HCT116 (cell line): ENCODE results near the gene ETS1. TPM values are rescaled to one million over a fixed set of nuclear protein-coding genes. Genes with fewer than 3 reads are reported as not detected.

ENCODE experiments used
- ATAC-seq: fragments of 200-7000 bp; cut with Tn5 transposase; 2 replicates; pipeline ENCODE4 v1.9.1; 2020; ENCODE audit warnings: mild to moderate bottlenecking, moderate library complexity
- BruUV-seq: library from RNA; stranded (reverse); fragments of 400-500 nt; replicated peaks from 2 replicates; lab custom pipeline; 2021; lab: Mats Ljungman, UMichigan
- CTCF ChIA-PET: fragments of 300-600 bp; sonication (Branson Sonifier 250); formaldehyde crosslinking; loops from one replicate; lab custom pipeline; 2021; ENCODE audit warnings: antibody characterized with exemption; lab: Charles Lee
- POLR2A ChIA-PET: fragments of 300-600, 350-600 bp; sonication (Branson Sonifier 250); formaldehyde crosslinking; loops from one replicate; lab custom pipeline; 2021; ENCODE audit warnings: antibody characterized with exemption; lab: Charles Lee
- RAD21 ChIA-PET, 2 experiments: fragments of 300-600 bp; sonication (Branson Sonifier 250); formaldehyde crosslinking; loops; one replicate each; lab custom pipeline; 2023; ENCODE audit warnings: low total read pairs in 2 of 2; ENCODE audit not compliant: uncharacterized antibody in 2 of 2, unreplicated experiment in 2 of 2, low non-redundant PET in 1 of 2; lab: Charles Lee
- DNase-seq: peaks from one replicate; pipeline ENCODE4 v3.0.0-alpha.2; 2010; ENCODE audit warnings: low read depth, low spot score
- H2AFZ ChIP-seq: fragments of 200-600 bp; shearing (Covaris generic), sonication (generic); 2 replicates; pipeline ENCODE4 v1.6.1; 2017; ENCODE audit warnings: low read depth, mixed run types, mixed read lengths, antibody characterized with exemption, low read length; ENCODE audit not compliant: poor library complexity, severe bottlenecking
- H3K27ac ChIP-seq: 2 replicates; pipeline ENCODE4 v1.5.1; 2012; ENCODE audit warnings: low read depth, low read length
- H3K27me3 ChIP-seq: fragments of 200-600 bp; sonication (generic); 2 replicates; pipeline ENCODE4 v1.6.1; 2016; ENCODE audit warnings: mixed run types, low read length, mixed read lengths; ENCODE audit not compliant: insufficient read depth
- H3K36me3 ChIP-seq, 2 experiments: fragments of 200-500 bp in 1 of 2; fragments of 200-600 bp in 1 of 2; sonication (Bioruptor generic) in 1 of 2; sonication (generic) in 1 of 2; 2 replicates each; pipeline versions ENCODE4 v1.5.1 to v1.6.1; 2014 to 2016; ENCODE audit warnings: low read length in 2 of 2, inconsistent platforms in 1 of 2, mixed read lengths in 1 of 2, mixed run types in 1 of 2; ENCODE audit not compliant: insufficient read depth in 2 of 2, control insufficient read depth in 1 of 2
- H3K4me1 ChIP-seq, 2 experiments: fragments of 200-600 bp in 1 of 2; sonication (generic) in 1 of 2; 2 replicates each; pipeline versions ENCODE4 v1.5.1 to v1.6.1; 2012 to 2017; ENCODE audit warnings: low read length in 2 of 2, inconsistent platforms in 1 of 2, mild to moderate bottlenecking in 1 of 2, mixed read lengths in 1 of 2, mixed run types in 1 of 2, moderate library complexity in 1 of 2; ENCODE audit not compliant: insufficient read depth in 2 of 2, control insufficient read depth in 1 of 2
- H3K4me2 ChIP-seq: fragments of 200-600 bp; sonication (generic); 2 replicates; pipeline ENCODE4 v1.6.1; 2017; ENCODE audit warnings: mixed run types, low read length, mixed read lengths
- H3K4me3 ChIP-seq, 2 experiments: fragments of 200-600 bp in 1 of 2; sonication (generic) in 1 of 2; replicated peaks in 1 of 2; 2 replicates each; pipeline ENCODE4 v1.5.1; 2011 to 2016; ENCODE audit warnings: low read length in 2 of 2, control low read depth in 1 of 2, low read depth in 1 of 2, mild to moderate bottlenecking in 1 of 2, mixed read lengths in 1 of 2, mixed run types in 1 of 2
- H3K79me2 ChIP-seq: fragments of 200-600 bp; sonication (generic); 2 replicates; pipeline ENCODE4 v1.6.1; 2017; ENCODE audit warnings: mild to moderate bottlenecking, mixed run types, low read length, moderate library complexity, mixed read lengths; ENCODE audit not compliant: insufficient read depth
- H3K9ac ChIP-seq: fragments of 200-600 bp; sonication (generic); 2 replicates; pipeline ENCODE4 v1.6.1; 2016; ENCODE audit warnings: low read length, mixed read lengths
- H3K9me2 ChIP-seq: fragments of 200-600 bp; sonication (generic), shearing (Covaris generic); 2 replicates; pipeline ENCODE4 v1.6.1; 2017; ENCODE audit warnings: mixed run types, mild to moderate bottlenecking, moderate library complexity; ENCODE audit not compliant: insufficient read depth
- H3K9me3 ChIP-seq, 2 experiments: fragments of 200-500 bp in 1 of 2; fragments of 200-600 bp in 1 of 2; sonication (Bioruptor generic) in 1 of 2; sonication (generic) in 1 of 2; 2 replicates each; pipeline ENCODE4 v1.6.1; 2014 to 2017; ENCODE audit warnings: low read length in 2 of 2, mixed read lengths in 2 of 2, inconsistent platforms in 1 of 2, low read depth in 1 of 2, mild to moderate bottlenecking in 1 of 2, mixed run types in 1 of 2, moderate library complexity in 1 of 2; ENCODE audit not compliant: control insufficient read depth in 1 of 2, insufficient read depth in 1 of 2
- H4K20me1 ChIP-seq: fragments of 200-600 bp; sonication (generic), shearing (Covaris generic); 2 replicates; pipeline ENCODE4 v1.6.1; 2017; ENCODE audit warnings: mixed run types, mild to moderate bottlenecking, moderate library complexity; ENCODE audit not compliant: insufficient read depth
- CBX3 ChIP-seq: IDR thresholded peaks from 2 replicates; pipeline ENCODE4 v1.6.1; 2012; ENCODE audit warnings: low read depth
- CEBPB ChIP-seq: IDR thresholded peaks from 2 replicates; pipeline ENCODE4 v1.6.1; 2012; ENCODE audit warnings: low read depth
- EGR1 ChIP-seq: IDR thresholded peaks from 2 replicates; pipeline ENCODE4 v1.6.1; 2012; ENCODE audit warnings: low read depth
- ELF1 ChIP-seq: IDR thresholded peaks from 2 replicates; pipeline ENCODE4 v1.6.1; 2012; ENCODE audit warnings: low read depth, borderline replicate concordance
- EZH2 ChIP-seq: fragments of 200-600 bp; sonication (generic); IDR thresholded peaks from 2 replicates; pipeline ENCODE4 v1.6.1; 2017; ENCODE audit warnings: antibody characterized with exemption, mixed run types
- EZH2phosphoT487 ChIP-seq: fragments of 200-600 bp; IDR thresholded peaks from 2 replicates; pipeline ENCODE4 v1.6.1; 2018; ENCODE audit warnings: antibody characterized with exemption, borderline replicate concordance
- FOSL1 ChIP-seq: IDR thresholded peaks from 2 replicates; pipeline ENCODE4 v1.6.1; 2012; ENCODE audit warnings: low read depth
- MAX ChIP-seq: IDR thresholded peaks from 2 replicates; pipeline ENCODE4 v1.6.1; 2012
- POLR2A ChIP-seq: IDR thresholded peaks from 2 replicates; pipeline ENCODE4 v1.7.0; 2011; ENCODE audit warnings: borderline replicate concordance; ENCODE audit not compliant: insufficient read depth, insufficient read length; ENCODE audit errors: extremely low read depth
- POLR2AphosphoS5 ChIP-seq: IDR thresholded peaks from 2 replicates; pipeline ENCODE4 v1.6.1; 2011; ENCODE audit warnings: mild to moderate bottlenecking, low read depth, low read length, moderate library complexity
- RAD21 ChIP-seq: IDR thresholded peaks from 2 replicates; pipeline ENCODE4 v1.6.1; 2012; ENCODE audit warnings: low read depth, mild to moderate bottlenecking
- SIN3A ChIP-seq: IDR thresholded peaks from 2 replicates; pipeline ENCODE4 v1.6.1; 2012; ENCODE audit warnings: low read depth
- SP1 ChIP-seq: IDR thresholded peaks from 2 replicates; pipeline ENCODE4 v1.6.1; 2012; ENCODE audit warnings: low read depth
- SRF ChIP-seq: IDR thresholded peaks from 2 replicates; pipeline ENCODE4 v1.6.1; 2012; ENCODE audit warnings: low read depth
- TCF7L2 ChIP-seq: IDR thresholded peaks from 2 replicates; pipeline ENCODE4 v1.7.0; 2011; ENCODE audit warnings: borderline replicate concordance, inconsistent platforms; ENCODE audit not compliant: insufficient read depth, insufficient read length; ENCODE audit errors: extremely low read depth
- ZNF274 ChIP-seq: fragments of 200-500 bp; sonication (Bioruptor generic); IDR thresholded peaks from 2 replicates; pipeline ENCODE4 v1.6.1; 2014; ENCODE audit warnings: mild to moderate bottlenecking, low read depth, low read length, inconsistent platforms
- intact Hi-C: fragments of 100-400 bp; cut with micrococcal nuclease; formaldehyde crosslinking; loops from 2 replicates; pipeline ENCODE4 v1.10.0; 2022
- total RNA-seq: library from RNA; stranded (reverse); gene quantifications from one replicate; pipeline ENCODE4 v1.2.1, GENCODE V29; 2021; ENCODE audit not compliant: unreplicated experiment
- TF ChIP-seq, protein P1 (sequence below), 3 experiments: fragments of 200-600 bp in 1 of 3; sonication (generic) in 1 of 3; IDR thresholded peaks in 2 of 3; conservative IDR thresholded peaks in 1 of 3; 2 replicates each; pipeline ENCODE4 v1.5.1; 2012 to 2017; ENCODE audit warnings: low read depth in 2 of 3, low read length in 2 of 3, antibody characterized with exemption in 1 of 3, borderline replicate concordance in 1 of 3, control low read depth in 1 of 3, mild to moderate bottlenecking in 1 of 3, mixed read lengths in 1 of 3, mixed run types in 1 of 3, moderate library complexity in 1 of 3; ENCODE audit not compliant: insufficient read depth in 1 of 3
- TF ChIP-seq, protein P2 (sequence below): IDR thresholded peaks from 2 replicates; pipeline ENCODE4 v1.6.1; 2012

ETS1 gene
- total RNA-seq, 1 experiment from 2014 or later, result 9.2 TPM

GRCh38 chr11:128501008-128501407 lies 86.3 kb downstream of the ETS1 start:
- ATAC-seq (no peak), DNase-seq (no peak)
- H3K27ac ChIP-seq, result no peak overlapping the region
- RAD21 ChIA-PET, result no interaction called here
- no peaks in the 10 kb centered on the region for H4K20me1 ChIP-seq
- peaks cover 17 to 49% of the 10 kb centered on the region in 2 experiments for H3K4me1 ChIP-seq
- no peak overlapping the region for H2AFZ ChIP-seq
- BruUV-seq, result no TSS peak
- POLR2A ChIA-PET, result no interaction called here
- no peak overlapping the region for H3K9ac ChIP-seq
- no peak for TF ChIP-seq POLR2AphosphoS5
- TF ChIP-seq, protein P1, sequence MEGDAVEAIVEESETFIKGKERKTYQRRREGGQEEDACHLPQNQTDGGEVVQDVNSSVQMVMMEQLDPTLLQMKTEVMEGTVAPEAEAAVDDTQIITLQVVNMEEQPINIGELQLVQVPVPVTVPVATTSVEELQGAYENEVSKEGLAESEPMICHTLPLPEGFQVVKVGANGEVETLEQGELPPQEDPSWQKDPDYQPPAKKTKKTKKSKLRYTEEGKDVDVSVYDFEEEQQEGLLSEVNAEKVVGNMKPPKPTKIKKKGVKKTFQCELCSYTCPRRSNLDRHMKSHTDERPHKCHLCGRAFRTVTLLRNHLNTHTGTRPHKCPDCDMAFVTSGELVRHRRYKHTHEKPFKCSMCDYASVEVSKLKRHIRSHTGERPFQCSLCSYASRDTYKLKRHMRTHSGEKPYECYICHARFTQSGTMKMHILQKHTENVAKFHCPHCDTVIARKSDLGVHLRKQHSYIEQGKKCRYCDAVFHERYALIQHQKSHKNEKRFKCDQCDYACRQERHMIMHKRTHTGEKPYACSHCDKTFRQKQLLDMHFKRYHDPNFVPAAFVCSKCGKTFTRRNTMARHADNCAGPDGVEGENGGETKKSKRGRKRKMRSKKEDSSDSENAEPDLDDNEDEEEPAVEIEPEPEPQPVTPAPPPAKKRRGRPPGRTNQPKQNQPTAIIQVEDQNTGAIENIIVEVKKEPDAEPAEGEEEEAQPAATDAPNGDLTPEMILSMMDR (IDR thresholded peaks at IDR 0.05 in 2 of 3, conservative IDR thresholded peaks at IDR 0.05 in 1 of 3; ENCODE audit: borderline replicate concordance in 1 of 3, insufficient read depth in 1 of 3, low read depth in 2 of 3, low read length in 2 of 3), result no peak
- intact Hi-C loops, result no loop called here
- no peaks in the 10 kb centered on the region for H3K79me2 ChIP-seq
- no peaks in the 10 kb centered on the region for H3K9me3 ChIP-seq
- CTCF ChIA-PET, result no interaction called here
- H3K36me3 ChIP-seq, result no peaks in the 10 kb centered on the region
- H3K27me3 ChIP-seq, result no peaks in the 10 kb centered on the region
- no peak overlapping the region for H3K4me3 ChIP-seq
- H3K9me2 ChIP-seq, result no peaks in the 10 kb centered on the region
- H3K4me2 ChIP-seq, result no peak overlapping the region

- ATAC-seq (no peak), DNase-seq (no peak)
- ChIA-PET RAD21 (no interaction called here), CTCF (no interaction called here), POLR2A (no interaction called here)
- BruUV-seq, result no TSS peak
- intact Hi-C loops, result no loop called here
- Histone ChIP-seq H3K9me3 (no peaks in the 10 kb centered on the region), H3K36me3 (no peaks in the 10 kb centered on the region), H4K20me1 (no peaks in the 10 kb centered on the region), H3K79me2 (no peaks in the 10 kb centered on the region), H3K27me3 (no peaks in the 10 kb centered on the region), H3K9me2 (no peaks in the 10 kb centered on the region), H3K9ac (no peak overlapping the region), H3K27ac (no peak overlapping the region), H3K4me2 (no peak overlapping the region), H3K4me1 (peaks cover 21 to 54% of the 10 kb centered on the region in 2 experiments), H2AFZ (no peak overlapping the region), H3K4me3 (no peak overlapping the region)
- TF ChIP-seq SP1 (no peak), CBX3 (no peak), ELF1 (no peak), EGR1 (no peak), FOSL1 (no peak), SRF (no peak), POLR2A (no peak), MAX (no peak), RAD21 (no peak), TCF7L2 (no peak), ZNF274 (no peak), EZH2phosphoT487 (no peak), SIN3A (no peak), EZH2 (no peak), CEBPB (no peak)
- TF ChIP-seq, protein P1 (IDR thresholded peaks at IDR 0.05 in 2 of 3, conservative IDR thresholded peaks at IDR 0.05 in 1 of 3; ENCODE audit: borderline replicate concordance in 1 of 3, insufficient read depth in 1 of 3, low read depth in 2 of 3, low read length in 2 of 3), result no peak
- TF ChIP-seq, protein P2, sequence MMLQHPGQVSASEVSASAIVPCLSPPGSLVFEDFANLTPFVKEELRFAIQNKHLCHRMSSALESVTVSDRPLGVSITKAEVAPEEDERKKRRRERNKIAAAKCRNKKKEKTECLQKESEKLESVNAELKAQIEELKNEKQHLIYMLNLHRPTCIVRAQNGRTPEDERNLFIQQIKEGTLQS, result no peak
These were observed 86.9 kb downstream of the ETS1 start for GRCh38 chr11:128500493-128500892.
